Testis (tissue), 2 donors: ENCODE data around the gene STRN.

Experiments used
- CTCF ChIP-seq, 3 experiments: fragments of 450-650 bp in 2 of 3; fragments of 200-600 bp in 1 of 3; sonication (generic) in 1 of 3; IDR thresholded peaks; one replicate each; pipeline ENCODE4 v1.5.1; 2016 to 2019; ENCODE audit warnings: antibody characterized with exemption in 3 of 3, mild to moderate bottlenecking in 2 of 3, moderate library complexity in 1 of 3
- POLR2A ChIP-seq: fragments of 450-650 bp; IDR thresholded peaks from one replicate; pipeline ENCODE4 v1.6.1; 2017; ENCODE audit warnings: antibody characterized with exemption, mild to moderate bottlenecking, moderate library complexity

- TF ChIP-seq CTCF (IDR thresholded peaks at IDR 0.05) = no peak
- TF ChIP-seq POLR2A = no peak
Measured at GRCh38 chr2:36819095-36819711, 147.1 kb downstream of the STRN start.
